ENCODE results near the gene PTHLH.

Gene PTHLH

GRCh38 chr12:27999521-27999920 is 27.0 kb upstream of the PTHLH start:
- no peak for TF ChIP-seq POLR2AphosphoS5 (IDR thresholded peaks at IDR 0.05; ENCODE audit: low read depth, low read length)
- TF ChIP-seq, protein P1, sequence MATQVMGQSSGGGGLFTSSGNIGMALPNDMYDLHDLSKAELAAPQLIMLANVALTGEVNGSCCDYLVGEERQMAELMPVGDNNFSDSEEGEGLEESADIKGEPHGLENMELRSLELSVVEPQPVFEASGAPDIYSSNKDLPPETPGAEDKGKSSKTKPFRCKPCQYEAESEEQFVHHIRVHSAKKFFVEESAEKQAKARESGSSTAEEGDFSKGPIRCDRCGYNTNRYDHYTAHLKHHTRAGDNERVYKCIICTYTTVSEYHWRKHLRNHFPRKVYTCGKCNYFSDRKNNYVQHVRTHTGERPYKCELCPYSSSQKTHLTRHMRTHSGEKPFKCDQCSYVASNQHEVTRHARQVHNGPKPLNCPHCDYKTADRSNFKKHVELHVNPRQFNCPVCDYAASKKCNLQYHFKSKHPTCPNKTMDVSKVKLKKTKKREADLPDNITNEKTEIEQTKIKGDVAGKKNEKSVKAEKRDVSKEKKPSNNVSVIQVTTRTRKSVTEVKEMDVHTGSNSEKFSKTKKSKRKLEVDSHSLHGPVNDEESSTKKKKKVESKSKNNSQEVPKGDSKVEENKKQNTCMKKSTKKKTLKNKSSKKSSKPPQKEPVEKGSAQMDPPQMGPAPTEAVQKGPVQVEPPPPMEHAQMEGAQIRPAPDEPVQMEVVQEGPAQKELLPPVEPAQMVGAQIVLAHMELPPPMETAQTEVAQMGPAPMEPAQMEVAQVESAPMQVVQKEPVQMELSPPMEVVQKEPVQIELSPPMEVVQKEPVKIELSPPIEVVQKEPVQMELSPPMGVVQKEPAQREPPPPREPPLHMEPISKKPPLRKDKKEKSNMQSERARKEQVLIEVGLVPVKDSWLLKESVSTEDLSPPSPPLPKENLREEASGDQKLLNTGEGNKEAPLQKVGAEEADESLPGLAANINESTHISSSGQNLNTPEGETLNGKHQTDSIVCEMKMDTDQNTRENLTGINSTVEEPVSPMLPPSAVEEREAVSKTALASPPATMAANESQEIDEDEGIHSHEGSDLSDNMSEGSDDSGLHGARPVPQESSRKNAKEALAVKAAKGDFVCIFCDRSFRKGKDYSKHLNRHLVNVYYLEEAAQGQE (IDR thresholded peaks at IDR 0.05; ENCODE audit: insufficient read depth in 1 of 2, low read depth in 2 of 2, low read length in 2 of 2): no peak
- TF ChIP-seq FOXP2 (optimal IDR thresholded peaks at IDR 0.05; ENCODE audit: borderline replicate concordance, extremely low read depth, extremely low read length, insufficient read depth): no peak
- TF ChIP-seq SIN3A (IDR thresholded peaks at IDR 0.05; ENCODE audit: borderline replicate concordance, insufficient read depth, low read length): no peak
- no peak for TF ChIP-seq TAF1 (IDR thresholded peaks at IDR 0.05; ENCODE audit: borderline replicate concordance, insufficient read depth, low read length)

DNA sequence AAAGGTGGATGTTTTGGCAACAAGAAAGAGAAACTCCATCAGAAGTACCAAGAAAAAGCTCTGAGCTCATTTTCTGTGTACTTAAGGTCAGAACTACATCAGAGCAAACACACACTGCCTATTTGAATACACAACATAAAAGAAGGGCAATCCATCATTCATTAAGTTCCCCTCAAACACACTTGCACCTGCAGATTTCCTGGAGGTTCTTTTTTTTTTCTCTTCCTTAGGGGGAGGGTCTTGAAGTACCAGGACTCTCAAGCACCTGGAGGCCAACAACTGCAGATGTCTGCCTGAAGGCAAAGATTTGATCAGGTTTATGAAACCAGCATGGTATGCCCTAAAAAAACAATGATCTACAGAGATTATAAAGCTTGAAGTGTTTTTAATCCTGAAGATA is 26.1 kb upstream of the PTHLH start:
- TF ChIP-seq FOXP2 (optimal IDR thresholded peaks at IDR 0.05; ENCODE audit: borderline replicate concordance, extremely low read depth, extremely low read length, insufficient read depth) (no peak), SIN3A (IDR thresholded peaks at IDR 0.05; ENCODE audit: borderline replicate concordance, insufficient read depth, low read length) (no peak), TAF1 (IDR thresholded peaks at IDR 0.05; ENCODE audit: borderline replicate concordance, insufficient read depth, low read length) (no peak), POLR2AphosphoS5 (IDR thresholded peaks at IDR 0.05; ENCODE audit: low read depth, low read length) (no peak)
- TF ChIP-seq, protein P1 (IDR thresholded peaks at IDR 0.05; ENCODE audit: insufficient read depth in 1 of 2, low read depth in 2 of 2, low read length in 2 of 2): no peak

- TF ChIP-seq TAF1 (IDR thresholded peaks at IDR 0.05; ENCODE audit: borderline replicate concordance, insufficient read depth, low read length) (no peak), SIN3A (IDR thresholded peaks at IDR 0.05; ENCODE audit: borderline replicate concordance, insufficient read depth, low read length) (no peak), POLR2AphosphoS5 (IDR thresholded peaks at IDR 0.05; ENCODE audit: low read depth, low read length) (no peak), FOXP2 (optimal IDR thresholded peaks at IDR 0.05; ENCODE audit: borderline replicate concordance, extremely low read depth, extremely low read length, insufficient read depth) (no peak)
- TF ChIP-seq, protein P1 (IDR thresholded peaks at IDR 0.05; ENCODE audit: insufficient read depth in 1 of 2, low read depth in 2 of 2, low read length in 2 of 2): no peak
Observed at GRCh38 chr12:27998170-27998569, 25.6 kb upstream of the PTHLH start.

GRCh38 chr12:27996761-27997160 is 24.2 kb upstream of the PTHLH start:
- TF ChIP-seq FOXP2 (optimal IDR thresholded peaks at IDR 0.05; ENCODE audit: borderline replicate concordance, extremely low read depth, extremely low read length, insufficient read depth) (no peak), TAF1 (IDR thresholded peaks at IDR 0.05; ENCODE audit: borderline replicate concordance, insufficient read depth, low read length) (no peak), SIN3A (IDR thresholded peaks at IDR 0.05; ENCODE audit: borderline replicate concordance, insufficient read depth, low read length) (no peak), POLR2AphosphoS5 (IDR thresholded peaks at IDR 0.05; ENCODE audit: low read depth, low read length) (no peak)
- TF ChIP-seq, protein P1 (IDR thresholded peaks at IDR 0.05; ENCODE audit: insufficient read depth in 1 of 2, low read depth in 2 of 2, low read length in 2 of 2): no peak

DNA sequence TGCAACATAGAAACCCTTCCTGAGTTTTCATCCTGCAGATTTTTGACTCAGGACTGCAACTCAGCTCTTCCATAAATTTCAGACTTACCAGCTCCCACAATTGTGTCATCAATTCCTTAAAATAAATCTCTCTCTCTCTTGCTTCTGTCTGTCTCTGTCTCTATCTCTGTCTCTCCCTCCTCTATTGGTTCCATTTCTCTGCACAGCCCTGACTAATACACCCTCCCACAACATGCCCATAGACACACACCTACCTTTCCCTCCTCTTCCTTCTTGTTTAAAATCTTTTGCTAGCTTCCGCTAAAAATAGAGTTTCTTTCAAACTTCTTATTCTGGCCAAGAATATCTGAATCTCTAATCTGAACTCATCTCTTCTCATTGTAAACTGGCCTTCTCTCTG is 22.9 kb upstream of the PTHLH start:
- TF ChIP-seq POLR2AphosphoS5 (IDR thresholded peaks at IDR 0.05; ENCODE audit: low read depth, low read length): no peak
